Activated CD4-positive, alpha-beta T cell treated with anti-CD3 and anti-CD28 coated beads, Interleukin-2, amount 50 U/mL, for 1 hour (primary cell): Measurements from ENCODE around the gene GAS2L1.

ENCODE experiments used
- DNase-seq: peaks from one replicate; pipeline ENCODE4 v3.0.0-alpha.2; 2020

The GAS2L1 gene

DNA sequence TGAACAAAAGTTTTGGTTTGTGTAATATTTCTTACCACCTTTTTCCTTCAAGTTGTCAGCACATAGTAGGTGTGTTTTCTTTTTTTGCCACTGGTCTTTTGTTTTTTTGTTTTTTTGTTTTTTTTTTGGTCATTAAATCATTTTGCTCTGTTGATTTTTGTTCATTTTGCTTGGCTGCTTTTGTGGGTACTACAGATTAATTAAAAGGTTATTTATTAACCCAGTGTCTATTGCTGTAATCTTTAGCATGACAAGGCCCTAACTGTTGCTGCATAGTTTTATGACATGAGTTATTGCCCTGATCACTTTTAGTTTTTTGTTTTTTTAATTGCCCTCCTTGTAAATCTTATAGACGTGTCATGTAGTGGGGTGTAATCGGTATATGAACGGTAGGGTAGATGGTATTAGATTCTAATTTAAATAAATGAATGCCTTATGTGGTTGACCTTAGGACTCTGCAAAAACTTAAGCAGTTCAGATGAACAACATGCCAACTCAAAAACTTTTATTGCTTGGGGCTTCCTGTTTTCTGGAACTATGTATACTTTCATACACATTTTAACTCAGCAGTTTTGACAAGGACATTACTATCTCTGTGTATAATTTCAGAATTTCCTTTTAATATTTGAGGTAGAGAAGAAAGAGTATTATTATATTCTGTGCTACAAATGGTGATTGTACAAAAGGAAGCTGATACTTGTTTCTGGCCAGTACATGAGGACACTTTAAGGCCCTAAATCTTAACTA is 30.5 kb upstream of the GAS2L1 start:
- DNase-seq, result no peak

DNA sequence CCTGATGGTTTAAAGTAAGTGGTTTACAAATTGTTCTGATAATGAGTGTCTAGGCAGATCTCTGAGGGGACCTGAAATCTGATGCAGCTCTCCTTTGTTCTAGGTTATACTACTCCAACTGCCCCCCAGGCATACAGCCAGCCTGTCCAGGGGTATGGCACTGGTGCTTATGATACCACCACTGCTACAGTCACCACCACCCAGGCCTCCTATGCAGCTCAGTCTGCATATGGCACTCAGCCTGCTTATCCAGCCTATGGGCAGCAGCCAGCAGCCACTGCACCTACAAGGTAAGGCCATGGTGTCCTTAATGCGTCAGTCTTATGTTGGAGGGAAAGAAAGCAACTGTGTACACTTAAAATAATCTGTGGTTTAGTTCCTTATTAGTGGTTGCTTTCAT is 28.5 kb upstream of the GAS2L1 start:
- DNase-seq, result no peak

GRCh38 chr22:29284196-29284595 is 22.3 kb upstream of the GAS2L1 start:
- DNase-seq, result no peak

GRCh38 chr22:29288837-29289236 is 17.6 kb upstream of the GAS2L1 start:
- DNase-seq, result no peak

DNA sequence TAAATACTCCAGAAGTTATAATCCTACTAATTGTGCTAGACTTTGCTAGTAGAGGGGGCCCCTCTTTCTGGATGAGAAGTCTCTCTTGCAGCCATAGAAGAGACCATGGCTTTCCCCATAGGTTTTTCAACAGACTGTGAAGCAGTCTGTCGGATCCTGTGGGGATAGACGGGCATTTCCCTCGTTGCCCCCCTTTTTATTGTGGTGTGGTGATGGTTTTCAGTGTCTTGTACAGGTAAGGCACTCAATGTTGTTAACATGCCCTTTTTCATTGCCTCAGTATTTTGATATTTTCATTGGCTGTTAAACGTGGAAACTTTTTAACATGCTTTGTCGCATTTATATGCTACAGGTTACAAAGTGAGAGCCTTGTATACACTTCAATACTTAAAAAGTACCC is 16.4 kb upstream of the GAS2L1 start:
- no peak for DNase-seq

- no peak for DNase-seq
Observed at GRCh38 chr22:29291215-29291614, 15.2 kb upstream of the GAS2L1 start.

GRCh38 chr22:29292379-29292778 is 14.1 kb upstream of the GAS2L1 start:
- DNase-seq, result no peak

- DNase-seq, result no peak
Observed at GRCh38 chr22:29298641-29299040, 7.8 kb upstream of the GAS2L1 start.

- no peak for DNase-seq
Observed at GRCh38 chr22:29299136-29299900, 7.1 kb upstream of the GAS2L1 start.

- no peak for DNase-seq
Observed at GRCh38 chr22:29300467-29300806, 6.0 kb upstream of the GAS2L1 start.

DNA sequence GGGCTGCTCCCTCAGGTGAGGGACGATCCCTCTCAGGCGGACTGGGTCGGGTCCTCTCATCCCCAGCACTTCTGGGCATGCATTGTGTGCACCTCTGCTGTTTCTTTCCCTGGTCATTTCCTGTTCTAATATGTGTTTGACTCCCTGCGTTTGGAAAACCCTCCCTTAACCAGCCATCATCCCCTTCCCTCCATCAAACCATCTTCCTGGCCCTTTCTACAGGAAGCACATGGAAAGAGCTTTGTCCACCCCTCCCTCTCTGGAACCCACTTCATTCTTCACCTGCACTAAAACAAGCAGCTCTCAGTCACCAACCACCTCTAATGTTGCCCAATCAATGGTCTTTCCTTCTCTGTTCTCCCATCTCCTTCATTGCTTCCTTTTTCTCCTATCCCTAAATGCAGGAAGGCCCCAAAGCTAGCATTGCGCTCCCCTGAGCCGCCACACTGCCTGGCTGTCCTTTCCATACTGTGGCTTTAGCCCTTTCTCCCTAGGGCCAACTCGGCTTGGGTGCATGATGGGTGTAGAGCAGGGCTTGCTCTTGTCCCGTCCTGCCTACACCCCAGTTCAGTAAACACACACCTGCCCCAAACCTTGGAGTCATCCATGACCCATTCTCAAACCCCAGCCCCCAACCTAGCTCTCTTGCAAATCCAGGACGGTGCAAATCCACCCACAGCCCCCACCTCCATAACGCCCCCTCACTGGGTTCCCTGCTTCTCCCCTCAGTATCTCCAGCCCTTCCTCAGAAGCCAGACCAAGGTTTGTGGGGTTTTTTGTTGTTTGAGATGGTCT is 5.4 kb upstream of the GAS2L1 start:
- no peak for DNase-seq

GRCh38 chr22:29301716-29302401 is 4.6 kb upstream of the GAS2L1 start:
- DNase-seq, result no peak

DNA sequence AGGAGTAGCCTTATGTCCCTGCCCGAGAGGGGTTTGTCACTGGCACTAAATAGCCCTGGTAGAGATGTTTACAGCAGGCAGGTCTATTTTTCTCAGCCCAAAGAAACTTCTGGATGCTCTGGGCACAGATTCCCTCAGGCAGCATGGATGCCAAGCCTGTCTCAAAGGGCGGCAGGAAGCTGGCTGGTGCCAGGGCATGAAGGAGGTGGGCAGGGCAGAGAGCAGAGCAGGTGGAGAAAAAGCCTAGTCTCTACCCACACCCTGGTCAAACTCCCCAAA is 4.1 kb upstream of the GAS2L1 start:
- DNase-seq, result no peak

DNA sequence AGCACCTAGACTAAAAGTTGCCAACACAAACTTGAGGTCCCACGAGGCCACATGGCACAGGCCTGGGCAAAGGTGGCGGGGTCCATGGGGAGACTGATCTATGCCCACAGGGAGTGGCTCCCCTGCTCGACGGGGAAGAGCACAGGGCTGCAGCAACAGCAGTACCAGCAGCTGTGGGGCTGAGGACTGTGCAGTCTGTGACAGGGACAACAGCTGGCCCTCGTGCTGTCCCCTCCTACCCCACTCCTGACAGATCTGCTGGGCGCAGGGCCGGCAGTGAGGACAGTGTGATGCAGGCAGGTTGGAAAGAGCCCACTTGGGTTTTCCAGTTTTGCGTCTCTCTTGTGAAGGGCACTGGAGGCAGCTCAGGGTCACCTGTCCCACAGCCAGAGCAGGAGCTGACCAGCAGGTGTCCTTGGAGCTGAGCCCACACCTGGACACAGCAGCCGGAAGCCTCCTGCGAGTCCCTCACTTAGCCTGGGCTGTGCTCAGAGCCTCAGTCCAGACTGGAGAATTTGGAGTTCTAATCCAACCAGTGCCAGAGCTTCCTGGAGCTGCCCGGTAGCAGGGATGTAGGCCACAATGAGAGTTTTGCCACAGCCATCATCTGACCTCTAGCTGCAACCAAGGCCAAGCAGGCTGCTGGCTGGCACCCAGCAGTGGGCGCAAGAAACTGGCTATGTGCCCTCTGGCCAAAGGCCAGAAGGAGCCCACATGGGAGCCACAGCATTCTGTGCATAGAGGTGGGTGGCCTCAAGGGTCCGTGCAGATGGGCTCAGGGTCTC is 3.6 kb upstream of the GAS2L1 start:
- DNase-seq, result no peak

GRCh38 chr22:29305836-29306174 is 645 bp upstream of the GAS2L1 start:
- no peak for DNase-seq

- DNase-seq, result no peak
Observed at GRCh38 chr22:29306835-29307595, 565 bp downstream of the GAS2L1 start.

DNA sequence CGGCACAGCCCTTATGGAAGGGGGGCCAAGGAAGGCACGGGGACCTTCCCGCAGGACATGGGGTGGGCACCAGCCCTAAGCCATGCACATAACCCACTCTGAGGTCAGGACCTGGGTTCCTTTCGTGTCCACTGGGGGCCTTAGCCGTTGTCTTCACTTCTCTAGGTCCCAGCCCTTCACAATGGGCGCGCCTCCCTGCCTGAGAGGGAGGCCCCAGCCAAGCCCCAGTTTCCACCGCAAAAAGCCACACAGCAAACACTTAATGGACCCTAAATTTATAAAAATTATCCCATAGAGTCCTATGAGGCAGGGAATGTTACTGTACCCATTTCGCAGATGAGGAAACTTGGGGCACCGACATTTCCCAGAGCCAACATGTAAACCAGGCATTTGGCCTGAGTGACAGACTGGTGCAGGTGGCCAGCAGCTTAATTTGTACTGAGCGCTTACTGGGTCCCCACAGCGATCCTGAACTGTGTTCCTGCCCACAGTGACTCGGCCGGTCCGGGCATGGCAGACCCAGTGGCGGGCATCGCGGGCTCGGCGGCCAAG is 1.2 kb downstream of the GAS2L1 start:
- DNase-seq, result no peak

- DNase-seq, result no peak
Observed at GRCh38 chr22:29308148-29308790, 1.8 kb downstream of the GAS2L1 start.

DNA sequence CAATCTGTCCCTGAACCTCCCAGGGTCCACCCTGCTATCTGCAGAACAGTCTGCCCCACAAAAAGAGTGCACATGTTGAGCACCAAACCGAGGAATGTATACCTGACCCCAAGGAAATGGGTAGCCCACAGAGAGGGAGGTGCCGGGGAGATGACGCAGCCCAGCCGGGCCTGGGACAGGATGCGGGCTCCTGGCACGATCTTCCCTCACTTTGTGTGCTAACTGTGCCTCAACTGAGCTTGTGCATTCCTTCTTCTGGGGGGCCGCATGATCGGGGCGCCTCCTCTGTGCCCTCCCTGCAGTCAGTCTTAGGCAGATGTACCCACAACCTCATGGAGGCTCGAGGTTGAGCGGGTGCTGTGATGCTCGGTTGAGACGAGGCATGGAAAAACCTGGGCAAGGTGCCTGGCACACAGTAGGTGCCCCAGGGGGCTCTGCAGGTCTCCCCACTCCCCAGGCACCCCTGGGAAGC is 2.4 kb downstream of the GAS2L1 start:
- DNase-seq, result no peak

- DNase-seq, result no peak
Observed at GRCh38 chr22:29309332-29310064, 3.0 kb downstream of the GAS2L1 start.
